Brain microvascular endothelial cell (primary cell): ENCODE results near the gene IL1RN.
"Not testable (repeated sequence)": the region's sequence is repeated elsewhere in the genome, so short reads cannot be mapped to it uniquely, and the experiment has no call there.

Experiments
- DNase-seq: peaks from one replicate; pipeline ENCODE4 v3.0.0-alpha.2; 2020
- H3K27ac ChIP-seq: fragments of 250-450 bp; sonication (Bioruptor Pico); 2 replicates; pipeline ENCODE4 v1.5.1; 2020; ENCODE audit warnings: mild to moderate bottlenecking, moderate library complexity
- H3K27me3 ChIP-seq: fragments of 250-450 bp; sonication (Bioruptor Pico); replicated peaks from 2 replicates; pipeline ENCODE4 v1.5.1; 2020; ENCODE audit warnings: mild to moderate bottlenecking
- H3K36me3 ChIP-seq: fragments of 250-450 bp; sonication (Bioruptor Pico); replicated peaks from 2 replicates; pipeline ENCODE4 v1.5.1; 2020; ENCODE audit warnings: mild to moderate bottlenecking
- H3K4me3 ChIP-seq: 2 replicates; pipeline ENCODE4 v1.5.1; 2011; ENCODE audit warnings: low read depth, mild to moderate bottlenecking, control low read depth, low read length, moderate library complexity
- CTCF ChIP-seq: IDR thresholded peaks from 2 replicates; pipeline ENCODE4 v1.5.1; 2011; ENCODE audit warnings: low read depth, mild to moderate bottlenecking, moderate library complexity, low read length, control low read depth, inconsistent platforms; ENCODE audit errors: missing control alignments
- in situ Hi-C: cut with HindIII; loops from 2 replicates; pipeline ENCODE4 v1.10.0; 2017; ENCODE audit warnings: low sequenced_read_pairs, low pct_ligation_motif_present

The IL1RN gene

GRCh38 chr2:113089916-113090315 lies 37.5 kb upstream of the IL1RN start:
- in situ Hi-C loops: no loop called here
- Histone ChIP-seq H3K27me3 (peaks cover 6% of the 10 kb centered on the region), H3K36me3 (no peaks in the 10 kb centered on the region), H3K4me3 (no peak overlapping the region), H3K27ac (no peak overlapping the region)
- no peak for TF ChIP-seq CTCF
- DNase-seq: no peak

GRCh38 chr2:113091231-113091896 lies 36.0 kb upstream of the IL1RN start:
- peaks cover 6% of the 10 kb centered on the region for H3K27me3 ChIP-seq
- no peak overlapping the region for H3K4me3 ChIP-seq
- H3K36me3 ChIP-seq: no peaks in the 10 kb centered on the region
- TF ChIP-seq CTCF: no peak
- DNase-seq: no peak
- H3K27ac ChIP-seq: no peak overlapping the region
- in situ Hi-C loops: no loop called here

GRCh38 chr2:113092864-113093612 lies 34.4 kb upstream of the IL1RN start:
- in situ Hi-C loops: no loop called here
- H3K27ac ChIP-seq: no peak overlapping the region
- no peak for DNase-seq
- no peak for TF ChIP-seq CTCF
- H3K36me3 ChIP-seq: no peaks in the 10 kb centered on the region
- peaks cover 3% of the 10 kb centered on the region for H3K27me3 ChIP-seq
- H3K4me3 ChIP-seq: no peak overlapping the region

- Histone ChIP-seq H3K27ac (no peak overlapping the region), H3K27me3 (peaks cover 3% of the 10 kb centered on the region), H3K4me3 (no peak overlapping the region), H3K36me3 (no peaks in the 10 kb centered on the region)
- no peak for DNase-seq
- no peak for TF ChIP-seq CTCF
- in situ Hi-C loops: no loop called here
These were observed 33.8 kb upstream of the IL1RN start for GRCh38 chr2:113093613-113093977.

GRCh38 chr2:113096306-113096705 lies 31.1 kb upstream of the IL1RN start:
- H3K36me3 ChIP-seq, H3K27me3 ChIP-seq: not testable (repeated sequence)

GRCh38 chr2:113096842-113097618 lies 30.4 kb upstream of the IL1RN start:
- H3K36me3 ChIP-seq, H3K27ac ChIP-seq, in situ Hi-C loops, DNase-seq, H3K27me3 ChIP-seq, H3K4me3 ChIP-seq: not testable (repeated sequence)

More at GRCh38 chr2:113096306-113096705, 31.1 kb upstream of the IL1RN start:
- H3K27ac ChIP-seq, DNase-seq, H3K4me3 ChIP-seq, in situ Hi-C loops: not testable (repeated sequence)
